Measurements from ENCODE around the gene APOL4. TPM values are rescaled to one million over a fixed set of nuclear protein-coding genes. Genes with fewer than 3 reads are reported as not detected.
A peak's percentile ranks its signal among the peaks of the same experiment; 100 is the strongest.
"Not testable (repeated sequence)": the region's sequence is repeated elsewhere in the genome, so short reads cannot be mapped to it uniquely, and the experiment has no call there.

Gene APOL4
- total RNA-seq, 2 experiments from 2014 or later: 0.53 to 0.67 TPM

DNA sequence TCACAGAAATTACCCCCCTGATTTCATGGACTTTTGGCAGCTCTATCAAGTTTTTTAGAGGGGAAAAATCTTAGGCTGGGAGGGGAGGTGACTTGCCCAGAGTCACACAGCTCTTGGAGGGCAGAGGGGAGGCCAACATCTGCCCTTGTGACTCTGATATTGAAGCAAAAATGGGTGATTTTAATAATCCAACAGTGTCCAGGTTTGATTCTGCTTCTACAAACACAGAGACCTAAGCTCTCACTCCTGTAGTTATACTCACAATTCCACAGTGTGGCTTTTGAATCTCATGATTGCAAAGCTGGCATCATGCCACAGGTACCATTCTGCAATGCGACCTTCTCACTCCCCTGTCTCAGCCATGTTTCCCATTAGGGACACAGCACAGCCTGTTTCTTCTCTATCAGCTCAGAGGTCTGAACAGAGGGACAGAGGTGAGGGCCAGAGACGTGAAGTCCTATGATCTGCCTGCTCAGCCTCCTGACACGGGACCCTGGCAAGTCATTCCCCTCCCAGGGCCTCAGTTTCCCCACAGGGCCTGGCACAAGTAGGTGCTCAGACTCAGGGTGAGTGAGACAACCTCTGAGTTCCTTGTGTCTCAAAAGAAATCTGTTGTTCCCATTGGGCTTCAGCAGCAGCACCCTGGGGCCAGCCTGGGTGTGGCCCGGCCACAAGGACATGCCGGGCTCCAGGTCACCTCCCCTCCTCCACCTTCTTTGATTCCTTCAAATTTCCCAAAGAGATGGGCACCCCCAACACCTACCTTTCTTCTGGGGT is 37.0 kb upstream of the APOL4 start:
- intact Hi-C loops (cut with micrococcal nuclease): loop anchor here (1.0 to 10.0 kb wide), 5 partner anchors 15 to 594 kb away; partner anchors contain the start of genes APOL1, APOL3 and APOL6
- H3K4me1 Mint-ChIP-seq (ENCODE audit: low read depth): peaks cover 50% of the 10 kb centered on the region
- CTCF ChIA-PET: interaction anchor here (0.6 to 5.0 kb wide), 31 partner anchors 10 to 961 kb away, joined by 3 to 42 read pairs (median 4); partner anchors contain the start of genes APOL1, APOL3 and FOXRED2
- H3K36me3 Mint-ChIP-seq: peaks cover 43% of the 10 kb centered on the region
- H3K27ac Mint-ChIP-seq: peak overlapping the region; percentile 99
- H3K4me3 Mint-ChIP-seq: peak overlapping the region; percentile 98
- peak; percentile 39 for DNase-seq
- POLR2A ChIA-PET: interaction anchor here (1.1 to 4.3 kb wide), 5 partner anchors 15 to 76 kb away, joined by 3 to 38 read pairs (median 4); partner anchors contain the start of gene APOL1
- no peaks in the 10 kb centered on the region for H3K27me3 Mint-ChIP-seq
- peaks cover 5% of the 10 kb centered on the region for H3K9me3 Mint-ChIP-seq

GRCh38 chr22:36237462-36238372 is 36.1 kb upstream of the APOL4 start:
- peaks cover 4% of the 10 kb centered on the region for H3K9me3 Mint-ChIP-seq
- peak overlapping the region; percentile 98 for H3K4me3 Mint-ChIP-seq
- no peaks in the 10 kb centered on the region for H3K27me3 Mint-ChIP-seq
- DNase-seq: peak; percentile 36
- intact Hi-C loops (cut with micrococcal nuclease): loop anchor here (2.0 to 10.0 kb wide), 2 partner anchors 77 to 593 kb away; partner anchors contain the start of genes APOL3 and APOL6
- ChIA-PET POLR2A (interaction anchor here (1.4 to 4.3 kb wide), 3 partner anchors 16 to 40 kb away, joined by 4 to 38 read pairs (median 11); partner anchors contain the start of gene APOL1), CTCF (interaction anchor here (0.6 to 5.0 kb wide), 14 partner anchors 11 to 962 kb away, joined by 3 to 42 read pairs (median 6); partner anchors contain the start of genes APOL1 and APOL3)
- H3K4me1 Mint-ChIP-seq (ENCODE audit: low read depth): peaks cover 51% of the 10 kb centered on the region
- H3K36me3 Mint-ChIP-seq: peaks cover 47% of the 10 kb centered on the region
- H3K27ac Mint-ChIP-seq: peak overlapping the region; percentile 99

GRCh38 chr22:36236388-36237319 is 35.0 kb upstream of the APOL4 start:
- ChIA-PET CTCF (interaction anchor here (0.9 to 5.0 kb wide), 6 partner anchors 17 to 171 kb away, joined by 3 to 42 read pairs (median 6); partner anchors contain the start of gene APOL1), POLR2A (interaction anchor here (4.3 kb wide), 1 partner anchor 17 kb away, joined by 38 read pairs; the partner anchor contains the start of gene APOL1)
- Mint-ChIP-seq H3K9me3 (no peaks in the 10 kb centered on the region), H3K27ac (peak overlapping the region; percentile 99), H3K4me3 (peak overlapping the region; percentile 98), H3K4me1 (ENCODE audit: low read depth) (peaks cover 57% of the 10 kb centered on the region), H3K36me3 (peaks cover 56% of the 10 kb centered on the region), H3K27me3 (no peaks in the 10 kb centered on the region)
- no peak for DNase-seq
- intact Hi-C loops (cut with micrococcal nuclease): loop anchor here (10.0 kb wide), 1 partner anchor 592 kb away; the partner anchor contains the start of gene APOL6

GRCh38 chr22:36235585-36235984 is 34.0 kb upstream of the APOL4 start:
- H3K9me3 Mint-ChIP-seq: no peaks in the 10 kb centered on the region
- POLR2A ChIA-PET: no interaction called here
- CTCF ChIA-PET: interaction anchor here (0.6 to 4.4 kb wide), 2 partner anchors 19 to 50 kb away, joined by 3 to 25 read pairs; no protein-coding TSS in a partner anchor
- H3K4me3 Mint-ChIP-seq: peak overlapping the region; percentile 98
- peaks cover 62% of the 10 kb centered on the region for H3K4me1 Mint-ChIP-seq (ENCODE audit: low read depth)
- H3K36me3 Mint-ChIP-seq: peaks cover 67% of the 10 kb centered on the region
- DNase-seq: no peak
- peak overlapping the region; percentile 1 for H3K27ac Mint-ChIP-seq
- no peaks in the 10 kb centered on the region for H3K27me3 Mint-ChIP-seq
- intact Hi-C loops (cut with micrococcal nuclease): loop anchor here (10.0 kb wide), 1 partner anchor 591 kb away; the partner anchor contains the start of gene APOL6

- Mint-ChIP-seq H3K4me3 (peak overlapping the region; percentile 28), H3K36me3 (peaks cover 70% of the 10 kb centered on the region), H3K9me3 (no peaks in the 10 kb centered on the region), H3K4me1 (ENCODE audit: low read depth) (peaks cover 56% of the 10 kb centered on the region), H3K27ac (peak overlapping the region; percentile 57), H3K27me3 (no peaks in the 10 kb centered on the region)
- intact Hi-C loops (cut with micrococcal nuclease): loop anchor here (10.0 kb wide), 1 partner anchor 590 kb away; the partner anchor contains the start of gene APOL6
- CTCF ChIA-PET: interaction anchor here (0.6 to 1.2 kb wide), 2 partner anchors 18 kb away, joined by 3 read pairs; partner anchors contain the start of gene APOL1
- POLR2A ChIA-PET: no interaction called here
- no peak for DNase-seq
Observed at GRCh38 chr22:36234919-36235318, 33.3 kb upstream of the APOL4 start.

- peaks cover 51% of the 10 kb centered on the region for H3K4me1 Mint-ChIP-seq (ENCODE audit: low read depth)
- CTCF ChIA-PET: interaction anchor here (1.0 to 1.2 kb wide), 2 partner anchors 19 to 52 kb away, joined by 3 read pairs; partner anchors contain the start of gene APOL1
- no peaks in the 10 kb centered on the region for H3K27me3 Mint-ChIP-seq
- no peak for DNase-seq
- intact Hi-C loops (cut with micrococcal nuclease): loop anchor here (10.0 kb wide), 1 partner anchor 589 kb away; the partner anchor contains the start of gene APOL6
- H3K27ac Mint-ChIP-seq: no peak overlapping the region
- peaks cover 70% of the 10 kb centered on the region for H3K36me3 Mint-ChIP-seq
- POLR2A ChIA-PET: no interaction called here
- H3K9me3 Mint-ChIP-seq: no peaks in the 10 kb centered on the region
- no peak overlapping the region for H3K4me3 Mint-ChIP-seq
Observed at GRCh38 chr22:36234213-36234612, 32.6 kb upstream of the APOL4 start.

DNA sequence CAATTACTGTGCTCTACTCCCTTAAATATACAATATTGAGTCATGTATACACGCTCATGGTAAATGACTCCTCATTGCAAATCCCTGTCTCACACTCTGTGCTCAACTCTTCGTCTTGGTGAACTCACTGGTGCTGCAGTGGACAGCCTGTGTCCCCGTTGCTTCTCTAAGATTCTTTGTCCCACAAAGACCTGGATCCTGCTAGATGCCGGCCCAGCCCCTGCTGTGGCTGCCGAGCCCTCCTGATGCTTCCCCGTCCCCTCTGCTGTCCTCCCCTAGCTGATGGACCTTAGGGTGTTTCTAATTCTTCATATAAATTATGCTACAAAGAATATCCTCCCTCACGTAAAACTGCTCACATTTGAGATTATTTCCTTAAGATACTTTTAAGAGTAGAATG is 32.2 kb upstream of the APOL4 start:
- Mint-ChIP-seq H3K36me3 (peaks cover 71% of the 10 kb centered on the region), H3K4me3 (no peak overlapping the region), H3K4me1 (ENCODE audit: low read depth) (peaks cover 51% of the 10 kb centered on the region), H3K27ac (no peak overlapping the region), H3K9me3 (no peaks in the 10 kb centered on the region), H3K27me3 (no peaks in the 10 kb centered on the region)
- ChIA-PET POLR2A (no interaction called here), CTCF (interaction anchor here (1.0 to 1.2 kb wide), 3 partner anchors 12 to 52 kb away, joined by 3 to 4 read pairs (median 3); partner anchors contain the start of gene APOL1)
- DNase-seq: no peak
- intact Hi-C loops (cut with micrococcal nuclease): loop anchor here (10.0 kb wide), 1 partner anchor 589 kb away; the partner anchor contains the start of gene APOL6

- Mint-ChIP-seq H3K27me3 (no peaks in the 10 kb centered on the region), H3K36me3 (peaks cover 68% of the 10 kb centered on the region), H3K27ac (no peak overlapping the region), H3K4me1 (ENCODE audit: low read depth) (peaks cover 49% of the 10 kb centered on the region), H3K9me3 (no peaks in the 10 kb centered on the region), H3K4me3 (no peak overlapping the region)
- intact Hi-C loops (cut with micrococcal nuclease): loop anchor here (10.0 kb wide), 1 partner anchor 588 kb away; the partner anchor contains the start of gene APOL6
- ChIA-PET CTCF (interaction anchor here (0.8 to 1.2 kb wide), 2 partner anchors 11 to 54 kb away, joined by 3 to 4 read pairs; no protein-coding TSS in a partner anchor), POLR2A (no interaction called here)
- no peak for DNase-seq
Observed at GRCh38 chr22:36232715-36233401, 31.2 kb upstream of the APOL4 start.

- POLR2A ChIA-PET, H3K4me3 Mint-ChIP-seq, H3K27ac Mint-ChIP-seq, DNase-seq, H3K9me3 Mint-ChIP-seq, H3K27me3 Mint-ChIP-seq, CTCF ChIA-PET: not testable (repeated sequence)
- H3K36me3 Mint-ChIP-seq: peaks cover 63% of the 10 kb centered on the region
- intact Hi-C loops (cut with micrococcal nuclease): loop anchor here (10.0 kb wide), 1 partner anchor 586 kb away; the partner anchor contains the start of gene APOL6
- H3K4me1 Mint-ChIP-seq (ENCODE audit: low read depth): peaks cover 31% of the 10 kb centered on the region
Observed at GRCh38 chr22:36231051-36231450, 29.4 kb upstream of the APOL4 start.

- peaks cover 17% of the 10 kb centered on the region for H3K4me1 Mint-ChIP-seq (ENCODE audit: low read depth)
- H3K4me3 Mint-ChIP-seq, H3K27ac Mint-ChIP-seq, POLR2A ChIA-PET, H3K9me3 Mint-ChIP-seq, DNase-seq, H3K27me3 Mint-ChIP-seq, CTCF ChIA-PET: not testable (repeated sequence)
- H3K36me3 Mint-ChIP-seq: peaks cover 59% of the 10 kb centered on the region
- intact Hi-C loops (cut with micrococcal nuclease): loop anchor here (10.0 kb wide), 1 partner anchor 585 kb away; the partner anchor contains the start of gene APOL6
Observed at GRCh38 chr22:36229649-36230048, 28.0 kb upstream of the APOL4 start.

Measured in activated CD4-positive, alpha-beta memory T cell treated with anti-CD3 and anti-CD28 coated beads for 36 hours (primary cell).